IPS DF 4.7 (cell line): ENCODE measurements around the gene FAM240B.

ENCODE experiments used
- DNase-seq: peaks from one replicate; pipeline ENCODE4 v3.0.0-alpha.2; 2013; ENCODE audit warnings: low spot score; ENCODE audit errors: extremely low read depth

FAM240B gene

DNA sequence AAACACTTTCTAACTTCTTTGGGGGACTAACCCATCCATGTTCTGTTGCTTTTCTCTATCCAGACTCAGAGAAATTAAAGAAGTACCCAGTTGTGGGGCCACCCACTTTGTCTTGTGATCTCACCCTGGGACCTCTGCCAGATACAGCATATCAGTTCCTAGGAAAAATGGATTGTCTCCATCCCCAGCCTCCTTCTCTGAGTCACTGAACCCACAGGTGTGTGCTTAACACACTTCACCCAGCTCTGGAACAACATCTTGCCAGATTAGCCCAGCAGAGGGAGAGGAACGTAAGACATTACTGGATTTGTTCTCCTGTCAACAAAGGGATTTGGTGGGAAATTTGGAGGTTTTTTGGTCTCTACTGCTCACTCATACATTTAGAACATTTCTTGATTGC is 19.2 kb downstream of the FAM240B start:
- DNase-seq: no peak

DNA sequence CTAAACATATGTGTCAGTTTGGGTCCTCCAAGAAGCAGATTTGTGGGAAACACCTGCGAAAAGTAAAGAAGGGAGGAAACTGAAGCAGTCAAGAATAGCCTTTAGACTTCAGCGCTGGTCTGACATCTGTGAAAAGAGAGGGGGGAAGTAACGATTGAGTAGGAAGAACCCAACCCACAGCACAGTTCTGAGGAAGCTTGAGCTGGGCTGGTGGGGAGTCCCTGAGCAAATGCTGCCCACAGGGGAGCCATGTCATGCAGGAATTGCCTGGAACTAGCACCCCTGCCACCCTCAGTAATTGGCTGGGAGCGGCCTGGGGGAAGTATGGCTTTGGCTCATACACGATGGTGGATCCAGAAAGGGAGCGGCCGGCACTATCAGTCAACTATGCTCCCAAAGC is 20.6 kb downstream of the FAM240B start:
- no peak for DNase-seq

DNA sequence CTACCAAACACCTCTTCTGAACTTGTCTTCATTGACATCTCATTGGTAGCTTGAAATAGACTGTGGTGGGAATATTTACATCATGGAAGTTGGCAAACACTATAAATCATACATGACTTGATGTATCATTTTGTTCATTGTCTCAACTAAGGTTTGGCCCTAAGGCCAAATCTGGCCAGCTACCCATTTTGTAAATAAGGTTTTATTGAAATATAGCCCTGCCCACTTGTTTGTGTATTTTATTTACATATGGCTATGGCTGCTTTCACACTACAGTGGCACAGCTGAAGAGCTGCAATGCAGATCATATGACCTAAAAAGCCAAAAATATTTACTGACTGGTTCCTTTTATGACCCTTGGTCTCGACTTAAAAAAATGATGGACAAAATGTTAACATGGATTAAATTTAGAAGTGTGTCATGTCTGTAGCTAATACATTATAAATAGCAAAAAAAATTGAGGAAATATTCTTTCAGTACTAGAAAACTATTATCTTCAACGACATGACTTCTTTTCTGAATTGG is 22.1 kb downstream of the FAM240B start:
- no peak for DNase-seq

DNA sequence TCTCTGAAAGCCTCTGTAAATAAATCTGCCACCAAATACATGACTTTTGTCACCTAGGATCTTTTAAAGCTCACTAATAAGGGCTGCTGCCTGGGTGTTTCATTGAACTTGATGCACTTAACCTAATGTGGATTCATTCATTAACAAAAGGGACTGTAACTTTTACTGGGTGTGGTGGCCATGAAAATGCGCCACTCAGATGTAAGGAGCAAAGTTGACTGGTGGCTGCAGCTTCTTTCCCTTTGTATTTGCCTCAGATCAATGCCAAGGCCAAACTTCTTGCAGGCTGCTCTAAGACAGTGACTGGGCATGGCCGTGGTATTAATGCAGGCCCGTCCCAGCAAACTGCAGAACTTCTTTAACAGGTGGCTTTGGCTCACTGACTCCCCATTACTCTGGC is 22.9 kb downstream of the FAM240B start:
- no peak for DNase-seq

DNA sequence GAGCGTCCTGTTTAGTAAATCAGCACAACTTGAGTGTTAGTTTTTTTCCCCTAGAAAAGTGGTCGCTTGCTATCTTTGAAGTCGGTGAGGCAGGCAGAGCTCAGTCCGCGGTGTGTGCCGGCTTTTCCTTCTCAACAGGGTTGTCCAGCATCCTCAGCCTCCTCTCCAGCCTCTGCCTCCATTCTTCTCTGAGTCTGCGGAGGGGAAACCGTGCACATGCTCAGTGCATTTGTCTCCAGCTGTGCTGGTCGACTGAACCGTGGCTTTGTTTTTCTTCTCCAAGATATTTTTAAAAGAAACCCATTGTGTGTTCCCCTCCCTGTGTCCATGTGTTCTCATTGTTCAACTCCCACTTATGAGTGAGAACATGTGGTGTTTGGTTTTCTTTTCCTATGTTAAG is 25.3 kb downstream of the FAM240B start:
- DNase-seq: no peak

DNA sequence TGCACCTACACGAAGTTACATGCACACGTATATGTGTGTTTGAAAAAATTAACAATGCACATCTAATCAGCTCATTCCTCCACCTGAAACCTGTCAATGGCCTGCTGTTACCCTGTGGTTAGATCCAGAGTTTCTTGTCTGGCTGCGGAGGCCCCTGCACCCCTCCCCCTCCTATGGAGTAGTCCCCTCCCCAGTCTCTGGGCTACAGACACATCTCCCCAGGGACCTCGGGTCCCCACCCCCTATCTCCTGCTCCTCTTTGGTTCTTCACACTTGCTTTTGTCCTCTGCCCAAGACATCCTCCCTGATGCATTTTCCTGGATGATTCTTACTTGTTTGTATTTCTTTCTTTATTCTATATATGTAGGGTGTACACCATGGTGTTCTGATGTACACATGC is 27.2 kb downstream of the FAM240B start:
- DNase-seq: no peak

DNA sequence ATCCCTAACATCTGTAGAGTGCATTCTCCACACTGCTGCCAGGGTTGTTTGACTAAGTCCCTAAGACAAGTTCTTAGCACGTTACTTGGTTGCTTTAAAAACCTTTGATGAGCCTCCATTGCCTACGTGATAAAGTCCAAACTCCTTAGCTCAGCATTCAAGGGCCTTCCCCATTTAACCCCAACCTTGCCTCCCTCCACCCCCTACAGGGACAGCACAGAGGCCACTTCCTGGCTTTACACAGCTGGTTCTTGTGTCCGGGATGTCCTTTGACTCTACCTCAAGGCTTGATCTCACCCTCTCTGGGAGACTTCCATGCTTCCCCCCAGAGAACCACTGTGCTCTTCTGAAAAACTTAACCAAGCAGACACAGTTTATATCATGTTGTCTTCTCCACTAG is 29.4 kb downstream of the FAM240B start:
- no peak for DNase-seq

DNA sequence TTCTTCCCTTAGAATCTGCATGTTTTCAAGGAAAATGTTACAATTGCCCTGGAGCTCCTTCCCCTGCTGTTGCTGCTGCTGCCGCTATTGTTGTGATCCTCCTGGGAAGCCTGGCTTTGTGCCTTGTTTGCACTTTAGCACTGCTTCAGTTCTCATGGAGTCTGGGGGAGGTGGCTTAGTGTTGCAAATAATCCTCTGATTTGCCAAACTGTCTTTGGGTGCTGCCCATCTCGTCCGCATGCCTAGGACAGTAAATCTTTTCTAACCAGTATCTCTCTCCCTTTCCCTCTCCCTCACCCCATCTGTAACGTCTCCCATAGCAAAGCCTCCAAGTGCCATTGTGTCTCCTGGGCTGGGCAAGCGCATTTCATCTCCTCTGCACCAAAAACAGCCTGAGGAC is 30.3 kb downstream of the FAM240B start:
- peak; percentile 85 for DNase-seq

DNA sequence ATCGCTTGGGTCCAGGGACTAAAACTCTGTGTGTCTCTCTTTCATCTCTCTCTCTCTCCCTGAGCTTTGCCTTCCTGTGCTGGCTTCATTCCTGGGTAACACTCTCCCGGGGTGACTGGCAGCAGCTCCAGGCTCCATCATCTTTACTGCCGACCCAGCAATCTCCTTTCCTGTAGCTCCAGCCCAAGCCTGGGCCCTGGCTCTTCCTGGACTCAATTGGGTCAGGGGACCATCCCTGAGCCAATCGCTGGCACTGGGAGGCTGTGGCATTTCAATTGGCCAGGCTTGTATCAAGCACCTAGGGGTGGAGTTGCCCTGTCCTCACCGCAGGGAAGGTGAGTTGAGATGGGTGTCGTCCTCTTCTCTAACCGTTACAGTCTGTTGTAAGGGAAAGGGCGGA is 31.9 kb downstream of the FAM240B start:
- DNase-seq: no peak

DNA sequence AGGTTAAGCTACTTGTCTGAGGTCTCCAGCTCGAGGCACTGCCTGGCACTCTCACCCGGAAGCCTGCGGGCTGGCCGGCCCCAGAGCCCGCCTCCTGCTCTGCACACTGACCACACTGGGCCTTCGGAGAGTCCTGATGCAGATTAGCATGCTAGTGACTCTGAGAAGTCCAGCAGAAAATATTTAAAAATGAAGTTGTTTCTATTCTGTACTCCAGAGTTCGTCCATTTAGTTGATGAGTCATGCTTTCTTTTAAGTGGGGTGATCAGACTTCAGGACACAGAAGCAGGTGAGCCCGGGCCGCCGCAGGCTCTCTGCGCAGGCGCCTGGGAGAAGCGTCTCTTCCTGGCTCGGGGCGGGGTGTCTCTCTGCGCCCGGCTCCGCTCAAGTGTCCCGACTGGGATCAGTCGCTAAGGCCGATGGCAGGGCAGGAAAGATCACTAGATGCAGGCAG is 32.5 kb downstream of the FAM240B start:
- DNase-seq: no peak

DNA sequence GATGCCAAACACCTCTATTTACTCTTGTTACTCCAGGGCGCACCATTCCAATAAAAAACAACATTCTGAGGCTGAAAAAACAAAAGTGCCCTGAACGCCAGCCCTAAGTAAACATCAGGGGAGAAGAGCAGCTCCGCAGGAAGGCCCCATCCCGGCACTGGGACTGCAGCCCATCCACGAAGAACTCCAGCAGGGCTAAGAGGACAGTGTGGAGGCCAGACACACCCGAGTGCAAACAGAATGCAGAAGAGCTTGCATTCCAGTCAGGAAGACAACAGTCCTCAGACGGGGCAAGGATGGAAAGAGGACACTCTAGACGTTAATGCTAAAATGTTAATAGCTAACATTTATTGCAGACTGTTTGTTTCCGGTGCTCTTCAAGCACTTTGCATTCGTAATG is 33.0 kb downstream of the FAM240B start:
- DNase-seq: no peak

DNA sequence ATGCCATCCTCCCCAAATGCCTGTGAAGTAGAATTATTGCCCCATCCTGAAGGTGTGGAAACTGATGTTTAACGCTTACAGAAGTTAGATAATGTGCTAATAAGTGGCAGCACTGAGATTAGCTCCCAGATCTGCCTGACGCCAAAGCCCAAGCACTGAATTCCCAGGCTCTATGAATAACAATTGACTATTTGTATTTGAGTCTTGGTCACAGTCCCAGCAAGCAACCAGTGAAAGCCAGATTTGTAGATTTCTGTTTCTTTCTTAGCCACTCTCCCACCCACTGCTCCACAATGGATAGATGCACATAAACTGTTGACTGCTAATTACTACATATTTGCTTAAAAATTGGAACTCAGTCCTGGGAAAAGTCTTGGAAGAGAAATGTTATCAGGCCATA is 34.4 kb downstream of the FAM240B start:
- DNase-seq: no peak

DNA sequence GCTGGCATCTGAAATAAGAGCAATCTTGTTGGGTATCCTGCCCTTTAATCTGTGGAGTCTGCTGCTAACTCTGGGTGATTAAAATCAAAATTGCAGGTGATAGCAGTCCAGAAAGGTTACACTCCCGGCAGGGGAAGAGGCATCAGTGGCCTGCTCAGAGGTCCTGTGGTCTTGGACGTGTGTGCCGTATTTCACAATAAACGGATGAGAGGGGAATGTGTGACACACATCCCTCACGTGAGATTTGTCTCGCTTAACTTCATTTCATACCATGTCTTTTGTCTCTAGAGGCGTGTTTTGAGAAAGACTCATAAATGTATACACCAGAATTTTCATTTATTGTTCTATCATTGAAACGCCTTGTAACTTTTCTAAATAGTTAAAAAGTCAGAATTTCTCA is 36.6 kb downstream of the FAM240B start:
- no peak for DNase-seq

DNA sequence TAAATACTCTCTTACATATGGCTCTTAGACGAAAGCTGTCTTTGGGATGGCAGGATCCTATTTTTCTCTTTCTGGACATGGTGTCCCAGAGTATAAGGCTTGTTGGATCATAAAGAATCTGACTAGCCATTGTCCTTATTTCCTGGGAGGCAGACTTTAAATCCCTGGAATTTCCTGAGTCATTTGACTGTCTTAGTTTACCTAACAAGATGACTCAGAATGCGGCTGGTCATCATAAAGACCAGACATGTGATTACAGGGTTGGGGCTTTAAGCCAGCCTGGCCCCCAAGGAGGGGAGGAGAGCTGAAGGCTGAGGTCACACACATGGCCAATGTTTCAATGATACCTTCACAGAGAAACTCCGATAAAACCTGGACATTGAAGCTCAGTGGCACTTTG is 37.2 kb downstream of the FAM240B start:
- no peak for DNase-seq

DNA sequence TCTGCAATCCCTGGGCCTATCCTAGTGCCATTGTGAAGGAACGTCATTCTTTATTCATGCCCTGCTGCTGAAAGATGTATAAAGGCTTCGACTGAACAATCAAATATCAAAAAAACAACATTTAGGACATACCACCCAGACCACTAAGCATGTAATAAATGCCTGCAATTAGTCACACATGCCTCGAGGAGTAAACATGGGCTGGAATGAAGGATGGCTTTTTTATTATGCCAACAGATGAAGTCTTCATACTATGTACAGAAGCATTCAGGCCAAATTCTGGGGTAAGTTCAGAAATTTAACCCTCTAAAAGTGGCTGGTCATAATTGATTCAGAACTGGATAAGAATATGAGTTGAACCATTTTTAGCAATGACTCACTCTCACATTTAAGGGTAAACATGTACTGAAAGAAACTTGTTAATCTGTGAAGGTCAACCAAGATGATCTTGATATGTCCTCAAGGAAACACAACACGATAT is 38.1 kb downstream of the FAM240B start:
- DNase-seq: no peak

DNA sequence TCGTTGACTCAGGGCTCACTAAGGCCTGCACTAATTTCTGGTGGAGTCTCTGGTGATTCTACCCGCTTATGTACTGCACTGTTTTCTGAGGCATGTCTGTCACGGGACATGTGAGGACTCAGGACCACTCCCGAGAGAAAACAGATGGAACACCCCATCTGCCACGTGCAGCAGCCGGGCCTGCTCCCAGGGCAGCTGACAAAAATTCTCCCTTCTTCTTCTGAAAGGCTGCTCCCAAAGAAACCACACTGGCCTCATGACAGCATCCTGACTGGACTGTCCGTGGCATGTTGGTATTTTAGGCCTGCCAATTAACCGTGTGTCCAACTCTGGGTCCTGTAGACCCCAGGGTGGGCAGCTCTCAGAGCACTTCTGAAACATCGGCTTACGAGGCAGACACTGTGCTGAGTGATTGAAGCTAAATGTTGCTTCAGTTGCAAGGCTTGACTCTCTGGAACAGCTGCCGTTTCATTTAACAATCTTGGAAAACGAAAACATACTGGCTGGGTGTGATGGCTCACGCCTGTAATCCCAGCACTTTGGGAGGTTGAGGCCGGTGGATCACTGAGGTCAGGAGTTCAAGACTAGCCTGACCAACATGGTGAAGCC is 39.0 kb downstream of the FAM240B start:
- DNase-seq: no peak

DNA sequence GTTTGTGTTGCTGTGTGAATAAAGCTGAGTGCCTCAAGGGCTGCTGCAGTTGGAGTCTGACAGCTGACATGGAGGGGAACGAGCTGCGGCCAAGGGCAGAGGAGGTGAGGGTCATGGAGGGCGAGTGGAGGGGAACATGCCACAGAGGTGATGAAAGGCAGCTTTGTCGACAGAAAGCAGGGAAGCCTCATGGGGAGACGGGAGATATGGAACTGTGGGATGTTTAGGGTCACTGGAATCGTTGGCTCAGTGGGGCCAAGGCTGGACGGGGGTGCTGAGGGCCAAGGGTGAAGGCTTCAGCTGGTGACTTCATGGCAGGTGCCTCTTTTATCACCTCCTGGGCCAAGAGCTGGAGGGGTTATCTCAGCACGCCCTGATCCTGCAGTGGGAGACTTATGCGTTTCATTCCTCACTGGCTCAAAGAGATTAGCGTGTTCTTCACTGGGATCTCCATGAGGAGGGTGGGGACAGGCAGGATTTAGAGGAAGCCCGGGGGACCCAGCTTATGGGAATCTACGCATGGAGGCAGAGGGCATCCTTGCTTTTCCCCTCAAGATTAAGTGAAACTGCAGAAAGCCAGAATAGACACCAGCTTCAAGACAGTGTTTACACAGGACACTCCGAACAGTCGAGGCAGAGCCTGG is 42.2 kb downstream of the FAM240B start:
- no peak for DNase-seq

DNA sequence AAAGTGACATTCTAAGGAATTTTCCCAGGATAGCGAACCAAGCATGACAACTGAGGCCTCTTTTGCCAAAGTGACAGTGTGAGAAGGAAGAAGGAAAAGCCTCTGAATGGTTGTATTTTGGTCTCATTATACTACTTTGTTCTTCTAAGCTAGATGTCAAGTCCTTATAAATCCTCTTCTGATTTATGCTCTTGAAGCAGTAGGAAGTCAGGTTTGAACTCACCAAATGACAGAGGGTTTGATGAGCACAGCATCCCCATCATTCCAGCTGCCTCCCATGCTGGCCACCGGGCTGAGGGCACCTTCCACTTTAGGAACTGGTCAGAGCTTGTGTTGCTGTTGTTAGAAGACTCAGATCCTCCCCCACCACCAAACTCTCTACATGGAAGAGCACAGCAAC is 44.1 kb downstream of the FAM240B start:
- no peak for DNase-seq

DNA sequence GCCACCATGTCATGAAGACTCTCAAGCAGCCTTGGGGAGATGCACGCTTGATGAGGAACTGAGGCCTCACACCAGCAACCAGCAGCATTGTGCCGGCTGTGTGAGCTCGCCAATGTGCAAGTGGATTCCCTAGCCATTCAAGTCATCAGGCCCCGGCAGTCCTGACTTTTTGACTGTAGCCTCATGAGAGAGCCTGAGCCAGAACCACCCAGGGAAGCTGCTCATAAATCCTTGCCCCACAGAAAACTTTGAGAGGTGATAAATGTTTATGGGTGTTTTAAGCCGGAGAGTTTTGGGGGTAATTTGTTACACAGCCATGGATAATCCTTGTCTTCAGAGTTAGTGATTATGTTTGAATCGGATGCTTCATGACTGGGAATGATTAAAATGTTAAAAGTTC is 44.7 kb downstream of the FAM240B start:
- no peak for DNase-seq

DNA sequence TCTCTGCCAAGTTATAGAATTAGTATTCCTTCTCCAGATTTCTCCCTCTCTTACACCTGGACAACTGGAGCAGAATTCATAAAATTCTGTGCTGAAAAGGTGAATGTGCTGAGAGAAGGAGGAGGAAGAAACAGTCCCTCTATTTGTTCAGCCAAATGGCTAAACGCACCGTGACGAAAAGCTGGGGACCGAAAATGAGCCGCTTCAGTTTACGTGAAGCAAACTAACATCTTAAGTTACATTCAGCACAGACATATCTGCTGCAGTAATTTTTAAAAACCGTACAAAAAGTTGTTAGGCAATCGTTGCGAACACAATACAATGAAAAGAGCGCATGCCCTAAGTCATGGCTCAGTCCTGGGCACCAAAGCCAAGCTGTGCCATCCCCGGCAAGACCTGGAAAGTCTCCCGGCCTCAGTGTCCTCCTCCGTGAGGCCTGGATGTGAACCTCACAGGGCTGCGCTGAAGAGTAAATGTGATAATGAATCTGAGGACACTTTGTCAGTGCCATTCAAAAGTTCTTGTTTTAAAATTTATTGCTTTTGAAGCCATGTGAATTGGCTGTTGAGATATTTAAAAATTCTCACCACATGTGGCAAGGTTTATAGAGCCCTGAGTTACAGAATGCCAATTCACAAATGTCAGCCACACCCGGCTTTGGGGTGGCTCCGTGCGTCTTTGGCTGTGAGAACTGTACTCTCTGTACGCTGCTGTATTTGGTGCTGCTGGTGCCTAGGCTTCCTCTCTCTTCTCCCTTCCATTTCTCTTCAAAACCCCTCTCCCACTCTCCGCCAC is 46.3 kb downstream of the FAM240B start:
- DNase-seq: no peak

DNA sequence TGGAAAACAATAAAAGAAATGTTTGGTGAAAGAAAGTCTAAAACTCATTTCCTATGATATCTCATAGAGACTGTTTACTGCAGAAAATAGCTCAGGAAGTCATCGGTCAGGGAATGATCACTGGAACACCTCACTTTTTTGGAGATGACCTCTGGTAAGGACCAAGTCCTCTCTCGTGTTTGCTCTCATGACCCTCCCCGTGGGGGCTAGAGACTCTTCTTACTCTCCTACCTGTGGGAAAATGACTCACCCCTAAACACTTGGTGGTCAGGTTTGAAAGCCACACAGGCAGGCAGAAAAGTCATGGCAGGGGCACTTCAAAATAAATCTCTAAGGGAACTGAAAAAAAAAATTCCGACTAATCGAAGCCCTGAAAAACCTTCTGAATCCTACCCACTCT is 48.2 kb downstream of the FAM240B start:
- DNase-seq: no peak

DNA sequence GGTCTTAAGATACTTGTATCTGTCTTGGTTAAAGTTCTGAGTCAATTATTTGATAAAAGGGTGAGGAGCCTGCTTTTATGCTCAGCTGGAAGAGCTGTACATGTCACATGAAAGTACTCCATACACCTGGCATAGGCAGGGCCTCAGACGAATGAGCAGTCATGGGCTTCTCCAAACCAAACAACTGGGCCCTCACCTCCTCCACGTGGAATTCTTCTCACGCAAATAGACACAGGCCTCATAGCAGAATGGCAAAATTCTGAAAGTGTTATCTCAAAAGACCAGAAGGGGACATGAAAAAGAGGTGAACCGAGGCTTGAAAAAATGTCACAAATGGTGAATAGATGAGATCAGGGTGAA is 48.6 kb downstream of the FAM240B start:
- no peak for DNase-seq
